Transverse colon (tissue), 4 donors: ENCODE measurements around the gene PLOD2. TPM values are rescaled to one million over a fixed set of nuclear protein-coding genes. Genes with fewer than 3 reads are reported as not detected.

ENCODE experiments used
- DNase-seq: peaks from one replicate; pipeline ENCODE4 v3.0.0-alpha.2; 2019
- H3K27ac ChIP-seq, 4 donors: fragments of 200-600 bp; sonication (generic); 2 replicates each; pipeline ENCODE4 v1.5.1; 2016 to 2018; ENCODE audit warnings: inconsistent platforms in 4 of 4
- H3K27me3 ChIP-seq: fragments of 200-600 bp; sonication (generic); 2 replicates; pipeline ENCODE4 v1.5.1; 2017; ENCODE audit warnings: inconsistent platforms
- H3K36me3 ChIP-seq, 4 donors: fragments of 200-600 bp; sonication (generic); 2 replicates each; pipeline ENCODE4 v1.5.1; 2017 to 2019; ENCODE audit warnings: inconsistent platforms in 4 of 4
- H3K4me1 ChIP-seq, 4 donors: fragments of 200-600 bp; sonication (generic); 2 replicates each; pipeline ENCODE4 v1.5.1; 2017 to 2020; ENCODE audit warnings: inconsistent platforms in 4 of 4
- H3K4me3 ChIP-seq, 4 donors: fragments of 200-600 bp; sonication (generic); 1 replicate in 1 of 4; 2 replicates in 3 of 4; pipeline versions ENCODE4 v1.5.1 to v1.6.1; 2017 to 2019; ENCODE audit warnings: inconsistent platforms in 4 of 4
- H3K9me3 ChIP-seq, 2 donors: fragments of 200-600 bp; sonication (generic); 2 replicates each; pipeline ENCODE4 v1.5.1; 2017 to 2019; ENCODE audit warnings: inconsistent platforms in 2 of 2
- CTCF ChIP-seq, 5 experiments: fragments of 200-600 bp in 3 of 5; fragments of 450-650 bp in 2 of 5; sonication (generic) in 3 of 5; IDR thresholded peaks; 1 replicate in 2 of 5; 2 replicates in 3 of 5; pipeline ENCODE4 v1.5.1; 2016 to 2017; ENCODE audit warnings: antibody characterized with exemption in 5 of 5, inconsistent platforms in 3 of 5, mild to moderate bottlenecking in 2 of 5, moderate library complexity in 1 of 5
- EP300 ChIP-seq: sonication (generic); formaldehyde crosslinking; IDR thresholded peaks from one replicate; pipeline ENCODE4 v1.6.1; 2017; ENCODE audit warnings: antibody characterized with exemption, low read depth
- POLR2A ChIP-seq: fragments of 450-650 bp; IDR thresholded peaks from one replicate; pipeline ENCODE4 v1.6.1; 2016; ENCODE audit warnings: antibody characterized with exemption, mild to moderate bottlenecking, moderate library complexity
- POLR2AphosphoS5 ChIP-seq, 3 donors: sonication (generic); formaldehyde crosslinking; IDR thresholded peaks; one replicate each; pipeline ENCODE4 v1.6.1; 2016; ENCODE audit warnings: antibody characterized with exemption in 3 of 3
- WGBS, 2 donors: methylation state at CpG; one replicate each; pipeline ENCODE4 v1.1.5; 2018; ENCODE audit warnings: low coverage in 1 of 2; 5-methylcytosine and 5-hydroxymethylcytosine counted together
- in situ Hi-C, 4 donors: fragments of 200-750 bp; cut with MboI; loops; one replicate each; pipeline versions ENCODE4 v1.15.0 to v1.15.1; 2017; ENCODE audit warnings: low sequenced_read_pairs in 3 of 4, low pct_ligation_motif_present in 1 of 4, low pct_unique_long_range_greater_than_20kb in 1 of 4
- intact Hi-C: fragments of 100-400 bp; cut with DNase I; formaldehyde crosslinking; loops from one replicate; pipeline ENCODE4 v1.15.1; 2023; ENCODE audit warnings: low total_unique reads
- total RNA-seq, 4 donors: library from RNA; depleted of rRNA; stranded (reverse); fragments of >200 nt; gene quantifications; one replicate each; pipeline ENCODE4 v1.1.0, GENCODE V29; 2016

The PLOD2 gene
- total RNA-seq, 4 donors from 2014 or later: 18.9 to 178 (median 92.0) TPM

- Histone ChIP-seq H3K9me3 (no peaks in the 10 kb centered on the region), H3K36me3 (peaks cover 0 to 20% (median 4%) of the 10 kb centered on the region in 4 donors), H3K27ac (no peak overlapping the region), H3K4me1 (no peaks in the 10 kb centered on the region), H3K4me3 (no peak overlapping the region), H3K27me3 (no peaks in the 10 kb centered on the region)
- no peak for DNase-seq
- 86 to 93% methylated on average over 2 of the region's 2 CpGs for WGBS, 2 donors
- TF ChIP-seq POLR2AphosphoS5 (IDR thresholded peaks at IDR 0.05) (no peak), POLR2A (no peak), CTCF (IDR thresholded peaks at IDR 0.05) (no peak), EP300 (no peak)
- intact Hi-C loops: no loop called here
- in situ Hi-C loops: no loop called here
These were observed 59.4 kb downstream of the PLOD2 start for GRCh38 chr3:146101538-146101937.

- Histone ChIP-seq H3K9me3 (no peaks in the 10 kb centered on the region), H3K4me3 (no peak overlapping the region), H3K27ac (no peak overlapping the region), H3K36me3 (peaks cover 0 to 20% (median 2%) of the 10 kb centered on the region in 4 donors), H3K27me3 (no peaks in the 10 kb centered on the region), H3K4me1 (no peaks in the 10 kb centered on the region)
- intact Hi-C loops: no loop called here
- in situ Hi-C loops: no loop called here
- no peak for DNase-seq
- TF ChIP-seq CTCF (IDR thresholded peaks at IDR 0.05) (no peak), EP300 (no peak), POLR2AphosphoS5 (IDR thresholded peaks at IDR 0.05) (no peak)
These were observed 60.0 kb downstream of the PLOD2 start for GRCh38 chr3:146100825-146101444.

- intact Hi-C loops: no loop called here
- DNase-seq: no peak
- WGBS, 2 donors: 84 to 100% methylated on average over 1 to 2 of the region's 2 CpGs
- H3K27me3 ChIP-seq: no peaks in the 10 kb centered on the region
- H3K36me3 ChIP-seq: peaks cover 0 to 13% (median 2%) of the 10 kb centered on the region in 4 donors
- no peaks in the 10 kb centered on the region for H3K4me1 ChIP-seq
- H3K9me3 ChIP-seq: no peaks in the 10 kb centered on the region
- no peak overlapping the region for H3K4me3 ChIP-seq
- in situ Hi-C loops: no loop called here
- TF ChIP-seq EP300 (no peak), POLR2A (no peak), POLR2AphosphoS5 (IDR thresholded peaks at IDR 0.05) (no peak), CTCF (IDR thresholded peaks at IDR 0.05) (no peak)
- no peak overlapping the region for H3K27ac ChIP-seq
These were observed 60.8 kb downstream of the PLOD2 start for GRCh38 chr3:146100180-146100579.

- H3K27me3 ChIP-seq: no peaks in the 10 kb centered on the region
- peaks cover 0 to 12% (median 0%) of the 10 kb centered on the region in 4 donors for H3K36me3 ChIP-seq
- no peak overlapping the region for H3K27ac ChIP-seq
- DNase-seq: no peak
- in situ Hi-C loops (no loop called here), intact Hi-C loops (no loop called here)
- H3K4me1 ChIP-seq: no peaks in the 10 kb centered on the region
- no peaks in the 10 kb centered on the region for H3K9me3 ChIP-seq
- no peak for TF ChIP-seq CTCF (IDR thresholded peaks at IDR 0.05)
- no peak for TF ChIP-seq POLR2A
- no peak for TF ChIP-seq POLR2AphosphoS5 (IDR thresholded peaks at IDR 0.05)
- no peak for TF ChIP-seq EP300
- H3K4me3 ChIP-seq: no peak overlapping the region
- WGBS, 2 donors: 84 to 90% methylated on average over 5 to 9 of the region's 9 CpGs
These were observed 61.7 kb downstream of the PLOD2 start for GRCh38 chr3:146099316-146099715.
